ENCODE measurements around the gene HES7.
A peak's percentile ranks its signal among the peaks of the same experiment; 100 is the strongest.
"Not testable (repeated sequence)": the region's sequence is repeated elsewhere in the genome, so short reads cannot be mapped to it uniquely, and the experiment has no call there.

HES7 gene

DNA sequence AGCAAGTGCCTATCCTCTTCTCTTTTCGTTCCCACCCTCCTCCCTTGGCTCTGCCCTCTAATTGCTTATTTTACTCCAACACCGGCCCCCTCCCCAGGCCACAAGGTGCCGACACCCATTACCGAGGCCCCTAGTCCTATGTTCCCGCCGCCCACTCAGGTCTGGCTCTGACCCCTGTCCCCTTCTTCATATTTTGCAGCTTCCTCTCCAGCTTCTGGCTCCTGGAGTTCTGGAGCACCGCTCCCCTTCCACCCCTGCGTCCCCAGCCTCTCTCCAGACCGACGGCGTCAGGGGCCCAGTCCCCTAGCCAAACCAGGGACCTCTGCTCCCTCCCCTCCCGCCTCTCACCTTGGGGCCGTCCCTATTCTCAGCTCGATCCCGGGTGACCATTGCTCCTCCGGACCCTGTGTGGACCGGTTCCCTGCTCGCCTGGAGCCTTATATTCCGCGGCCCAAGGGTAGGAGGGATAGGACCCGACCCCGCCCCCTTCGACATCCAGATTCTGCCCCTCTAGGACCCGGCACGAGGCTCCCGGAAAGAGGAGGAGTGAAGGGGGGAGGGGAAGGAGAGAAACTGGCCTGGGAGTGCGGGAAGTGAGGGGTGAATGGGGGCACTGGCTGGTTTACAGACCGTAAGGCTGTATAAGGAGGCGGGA lies at the start of gene HES7:
Gene HES7 (minus strand): TSS at position 412 of the 655 bp plus-strand sequence. CDS start 22 bp downstream, at position 390.
- no peak for DNase-seq

DNA sequence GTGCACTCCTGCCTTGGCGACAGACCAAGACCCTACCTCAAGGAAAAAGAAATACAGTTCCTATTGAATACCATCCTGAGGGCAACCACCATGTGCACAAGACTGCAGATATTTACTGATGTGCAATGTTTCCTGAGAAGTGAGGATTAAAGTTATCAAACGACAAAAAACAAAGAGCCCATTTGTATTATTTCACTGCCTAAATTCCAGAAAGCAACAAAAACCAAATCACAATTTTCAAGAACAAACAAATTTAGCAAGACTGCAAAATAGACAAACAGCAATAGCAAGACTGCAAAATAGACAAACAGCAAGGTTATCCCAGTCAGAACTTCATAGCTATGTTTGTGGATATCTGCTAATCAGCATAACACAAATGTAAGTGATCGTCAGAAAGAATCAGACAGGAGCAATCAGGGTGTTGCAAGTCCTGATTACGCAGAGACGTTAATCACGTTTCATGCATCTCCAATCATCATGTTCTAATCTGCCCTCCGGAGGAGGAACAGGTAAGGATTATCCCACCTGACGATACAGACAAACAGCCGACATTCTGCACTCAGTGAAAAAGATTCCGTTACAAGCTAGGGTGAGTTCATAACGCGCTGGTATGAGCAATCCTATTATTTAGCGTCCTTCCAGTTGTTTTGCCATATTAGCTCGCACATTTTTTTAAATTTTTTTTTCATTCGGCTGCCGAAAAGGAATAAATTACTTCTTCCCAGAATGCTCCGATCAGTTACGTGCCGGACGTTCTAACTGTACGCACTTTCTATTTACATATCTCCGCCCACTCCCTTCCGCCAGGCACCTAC lies 49.4 kb upstream of the HES7 start:
- DNase-seq: peak; percentile 95

DNA sequence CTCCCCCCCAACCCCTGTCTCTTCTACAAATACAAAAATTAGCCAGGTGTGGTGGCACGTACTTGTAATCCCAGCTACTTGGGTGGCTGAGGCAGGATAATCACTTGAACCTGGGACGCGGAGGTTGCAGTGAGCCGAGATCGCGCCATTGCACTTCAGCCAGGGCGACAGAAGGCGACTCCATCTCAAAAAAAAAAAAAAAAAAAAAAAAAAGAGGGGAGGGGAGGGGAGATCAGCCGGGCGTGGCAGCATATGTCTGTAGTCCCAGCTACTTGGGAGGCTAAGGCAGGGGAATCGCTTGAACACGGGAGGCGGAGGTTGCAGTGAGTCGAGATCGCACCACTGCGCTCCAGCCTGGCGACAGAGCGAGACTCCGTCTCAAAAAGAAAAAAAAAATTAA lies 46.3 kb upstream of the HES7 start:
- DNase-seq: not testable (repeated sequence)

DNA sequence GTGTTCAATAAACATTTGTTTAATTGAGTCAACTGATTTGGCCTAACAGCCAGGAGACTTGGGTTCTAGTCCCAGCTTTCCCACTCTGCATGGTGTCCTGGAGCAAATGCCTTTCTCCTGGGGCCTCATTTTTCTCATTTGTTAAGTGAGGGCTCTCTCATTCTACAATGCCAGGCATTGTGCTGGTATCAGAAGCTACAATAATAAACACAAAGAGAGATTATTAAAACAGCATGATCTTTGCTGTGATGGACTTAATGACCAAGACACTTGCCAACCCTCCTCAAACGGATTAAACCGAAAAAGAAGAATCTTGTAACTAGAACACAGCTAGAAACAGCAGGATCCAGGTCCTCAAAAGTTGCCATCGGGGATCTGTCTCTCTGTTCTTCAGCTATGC lies 43.6 kb upstream of the HES7 start:
- no peak for DNase-seq

DNA sequence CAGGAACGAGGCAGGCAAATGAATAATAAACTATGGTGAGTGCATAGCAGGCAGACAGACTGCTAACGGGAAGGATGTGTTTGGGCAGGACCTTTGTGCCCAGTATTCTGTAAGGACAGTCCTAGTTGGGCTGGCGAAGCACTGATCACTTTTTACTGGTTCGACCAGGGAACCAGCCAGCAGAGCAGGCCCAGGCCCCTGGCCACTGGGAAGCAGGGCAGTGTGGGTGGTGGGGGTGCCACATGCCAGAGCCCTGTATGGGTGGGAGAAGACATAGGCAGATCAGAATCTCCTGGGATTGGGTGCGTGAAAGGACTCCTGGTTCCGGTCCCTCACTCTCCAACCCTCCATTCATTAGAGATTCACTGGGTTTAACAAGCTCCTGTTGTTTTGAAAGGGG lies 42.8 kb upstream of the HES7 start:
- no peak for DNase-seq

DNA sequence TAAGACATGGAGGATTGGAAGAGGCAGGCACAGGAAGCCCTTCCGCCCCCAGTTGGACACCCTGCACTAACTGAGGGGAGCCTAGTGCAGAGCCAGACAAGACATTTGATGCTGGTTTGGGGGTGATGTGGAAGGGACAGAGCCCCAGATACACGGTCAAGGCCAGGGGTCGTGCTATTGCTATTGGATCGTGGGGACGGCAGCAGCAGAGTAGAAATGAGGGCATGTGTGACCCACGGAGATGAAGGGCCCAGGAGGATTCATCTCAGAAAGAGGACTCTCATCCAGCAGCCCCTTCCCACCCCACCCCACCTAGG lies 40.9 kb upstream of the HES7 start:
- no peak for DNase-seq

DNA sequence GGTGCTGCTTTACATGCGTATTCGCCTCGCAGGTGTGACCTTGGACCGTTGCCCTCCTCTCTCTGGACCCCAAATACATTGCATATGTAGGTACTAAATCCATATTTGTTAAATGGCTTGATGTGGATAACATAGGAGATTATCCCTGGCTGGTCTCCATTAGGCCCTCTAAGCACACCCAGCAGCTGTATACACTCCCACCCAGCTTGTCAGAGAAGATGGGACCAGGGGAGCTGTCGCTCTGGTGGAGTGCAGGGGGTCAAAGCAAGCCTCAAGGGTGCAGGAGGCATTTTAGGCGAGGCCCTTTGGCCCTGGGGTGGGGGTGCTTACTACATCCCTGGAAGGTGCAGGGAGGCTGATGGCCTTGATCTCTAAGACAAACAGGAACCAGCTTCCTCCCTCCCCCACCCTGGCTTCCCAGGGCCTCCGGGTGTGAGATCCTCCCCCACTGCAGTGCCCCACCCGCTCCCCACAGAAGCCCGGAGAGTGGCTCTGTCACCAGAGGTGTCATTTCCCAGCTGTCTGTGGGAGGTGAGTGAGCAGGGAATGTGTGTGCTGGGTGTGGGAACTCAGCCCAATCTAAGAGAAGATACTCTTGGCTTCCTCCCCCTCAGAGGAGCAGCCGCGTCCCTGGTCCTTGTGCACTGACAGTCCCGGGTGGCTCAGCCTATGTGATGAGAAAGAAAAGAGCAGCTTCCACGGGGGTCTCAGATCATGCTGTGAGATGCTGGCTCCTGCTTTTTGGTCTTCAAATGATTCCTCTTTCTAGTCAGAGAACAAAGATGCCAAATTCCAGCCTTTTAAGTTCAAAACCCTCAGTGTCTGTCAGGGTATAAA lies 40.3 kb upstream of the HES7 start:
- peak; percentile 28 for DNase-seq

DNA sequence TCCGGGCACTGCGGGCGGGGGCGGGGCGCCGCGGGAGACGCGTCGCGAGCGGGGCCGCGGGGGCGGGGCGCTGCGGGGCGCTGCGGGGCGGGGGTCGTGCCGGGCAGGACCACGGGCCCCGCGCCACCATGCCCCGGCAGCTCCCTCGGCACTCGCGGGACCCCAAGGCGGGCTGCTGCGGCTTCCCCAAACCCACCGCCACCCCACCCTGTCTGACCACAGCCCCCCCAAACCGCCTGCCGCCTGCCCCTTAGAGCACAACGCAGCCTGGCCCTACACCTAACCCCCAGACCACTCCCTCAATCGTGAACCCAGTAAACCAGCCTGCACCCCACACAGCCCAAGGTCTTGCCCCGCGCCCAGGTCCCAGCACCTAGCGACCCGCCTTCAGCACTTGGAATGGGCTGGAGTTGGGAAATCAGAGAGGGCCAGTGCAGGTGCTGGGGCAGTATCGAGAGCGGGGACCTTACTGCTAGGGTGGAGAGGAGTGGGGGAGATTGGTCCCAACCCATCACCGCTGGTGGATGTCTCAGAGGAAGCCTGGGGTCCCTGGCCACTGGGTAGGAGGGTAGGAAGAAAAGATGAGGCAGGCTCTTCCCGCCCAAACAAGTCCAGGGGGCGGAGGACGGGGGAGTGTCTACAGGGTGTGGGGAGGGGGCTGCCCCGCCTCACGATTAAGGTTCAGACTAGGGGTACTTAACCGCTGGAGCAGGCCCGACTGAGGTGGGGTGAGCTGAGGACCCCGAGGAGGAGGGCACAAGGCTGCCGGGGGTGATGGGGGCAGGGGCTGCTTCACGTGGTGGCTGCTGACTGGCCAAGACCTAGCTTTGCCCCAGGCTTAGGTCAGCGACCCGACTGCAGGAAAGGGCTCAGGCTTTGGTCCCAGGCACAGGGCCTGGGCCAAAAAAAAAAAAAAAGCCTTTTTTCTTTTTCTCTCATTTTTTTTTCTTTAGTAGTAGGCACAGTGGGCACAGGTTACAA lies 39.4 kb upstream of the HES7 start:
- peak; percentile 53 for DNase-seq

DNA sequence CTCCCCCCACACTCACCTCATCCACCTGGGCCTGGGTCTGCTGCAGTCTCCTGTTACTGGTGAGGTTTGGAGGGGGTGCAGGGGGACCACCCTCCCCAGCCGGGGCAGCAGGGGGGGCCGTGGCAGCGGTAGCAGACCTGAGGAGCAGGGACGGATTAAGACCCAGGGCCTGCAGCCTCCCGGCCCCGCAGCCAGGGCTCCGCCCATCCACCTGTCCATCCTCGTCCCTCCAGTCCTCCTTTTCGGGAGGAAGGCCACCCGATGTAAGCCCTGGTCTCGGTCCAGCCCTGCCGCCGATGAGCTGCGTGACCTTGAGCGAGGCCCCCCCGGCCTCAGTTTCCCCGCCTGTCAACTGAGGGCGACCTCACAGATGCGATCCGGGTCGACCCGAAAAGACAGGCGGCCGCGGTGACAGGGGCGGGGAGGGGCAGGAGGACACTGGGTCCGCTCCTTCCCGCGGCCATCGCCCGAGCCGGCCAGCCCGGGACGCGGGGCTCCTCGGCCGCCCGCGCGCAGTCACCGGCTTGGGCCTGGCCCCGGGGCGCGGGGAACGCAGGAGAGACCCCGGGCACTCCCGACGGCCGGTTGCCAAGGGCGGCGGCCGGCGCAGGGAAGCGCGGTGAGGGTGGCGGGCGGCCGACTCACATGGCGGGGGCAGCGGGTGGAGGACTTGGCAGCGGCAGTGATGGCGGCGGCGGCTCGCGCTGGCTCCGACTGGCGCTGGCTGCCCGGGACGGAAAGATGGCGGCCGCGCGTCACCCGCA lies 38.5 kb upstream of the HES7 start, which contains the start of gene VAMP2:
Gene VAMP2 (minus strand): TSS at position 716 of the 764 bp plus-strand sequence. CDS start 69 bp downstream, at position 647.
- peak; percentile 70 for DNase-seq

DNA sequence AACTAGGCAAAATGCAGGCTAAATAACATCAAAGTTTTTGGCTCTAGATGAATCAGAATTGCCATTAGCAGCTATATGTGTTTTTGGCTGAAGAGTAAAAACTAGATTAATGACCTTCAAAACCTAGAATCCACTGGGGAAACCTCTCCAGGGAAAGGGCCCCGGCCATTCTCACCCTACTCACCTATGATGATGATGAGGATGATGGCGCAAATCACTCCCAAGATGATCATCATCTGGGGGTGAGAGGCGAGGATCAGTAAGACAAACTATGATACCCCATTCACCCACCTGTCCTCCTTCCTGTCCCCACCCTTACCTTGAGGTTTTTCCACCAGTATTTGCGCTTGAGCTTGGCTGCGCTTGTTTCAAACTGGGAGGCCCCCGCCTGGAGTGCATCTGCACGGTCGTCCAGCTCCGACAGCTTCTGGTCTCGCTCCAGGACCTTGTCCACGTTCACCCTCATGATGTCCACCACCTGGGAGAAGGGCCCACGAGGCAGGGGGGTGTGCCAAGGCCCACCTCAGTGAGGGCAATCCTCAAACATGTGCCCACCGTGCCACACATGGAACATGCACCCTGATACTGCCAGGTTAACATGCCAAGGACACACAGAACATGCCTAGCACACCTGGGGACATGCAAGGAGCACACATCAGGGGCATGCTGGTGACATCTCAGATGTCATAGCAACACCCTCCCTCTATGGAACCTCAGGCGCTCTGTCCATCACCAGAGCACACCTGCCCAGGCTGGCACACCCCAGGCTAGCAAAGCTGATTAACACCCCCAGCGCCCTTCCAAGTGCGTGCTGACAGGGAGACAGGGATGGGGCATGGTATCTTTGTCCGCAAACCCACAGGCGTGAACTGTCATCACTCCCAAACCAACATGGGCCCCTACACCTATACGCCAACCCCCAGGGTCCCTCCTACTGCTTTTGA lies 37.7 kb upstream of the HES7 start:
- no peak for DNase-seq

DNA sequence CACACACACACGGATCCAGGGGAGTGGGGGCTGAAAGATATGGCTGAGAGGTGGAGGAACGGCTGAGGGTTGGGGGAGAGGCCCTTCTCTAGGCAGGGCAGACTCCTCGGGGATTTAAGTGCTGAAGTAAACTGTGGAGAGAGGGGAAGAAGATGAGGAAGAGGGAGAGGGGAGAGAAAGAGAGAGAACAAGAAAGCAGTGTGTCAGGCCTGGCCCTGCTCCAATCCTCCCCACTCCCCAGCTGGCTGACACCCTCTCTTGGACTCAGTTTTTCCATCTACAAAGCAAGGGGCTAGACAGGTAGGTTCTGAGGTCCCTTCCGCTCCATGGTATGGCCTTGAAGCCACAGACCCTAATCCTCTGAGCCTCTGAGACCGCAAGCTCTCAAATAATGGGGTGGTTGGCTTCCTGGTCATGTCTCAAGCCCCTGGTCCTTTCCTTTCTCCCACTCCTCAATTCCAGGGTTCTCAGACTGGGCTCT lies 36.9 kb upstream of the HES7 start:
- DNase-seq: no peak

DNA sequence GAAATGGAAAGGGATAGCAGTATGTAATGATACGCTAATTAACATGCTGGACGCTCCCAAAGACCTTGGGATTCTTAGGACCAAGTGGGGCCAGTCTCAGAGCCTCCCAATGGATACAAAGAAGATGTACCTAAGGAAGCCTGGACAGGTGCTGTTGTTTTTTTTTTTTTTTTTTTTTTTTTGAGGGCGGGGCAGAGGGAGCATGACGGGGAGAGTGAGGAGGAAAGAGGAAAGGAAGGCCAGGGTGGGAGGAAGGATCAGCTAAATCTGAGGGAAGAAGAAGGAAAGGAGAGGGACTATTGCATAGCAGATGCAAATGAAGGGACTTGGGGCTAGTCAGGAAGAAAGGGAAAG lies 36.3 kb upstream of the HES7 start:
- no peak for DNase-seq

DNA sequence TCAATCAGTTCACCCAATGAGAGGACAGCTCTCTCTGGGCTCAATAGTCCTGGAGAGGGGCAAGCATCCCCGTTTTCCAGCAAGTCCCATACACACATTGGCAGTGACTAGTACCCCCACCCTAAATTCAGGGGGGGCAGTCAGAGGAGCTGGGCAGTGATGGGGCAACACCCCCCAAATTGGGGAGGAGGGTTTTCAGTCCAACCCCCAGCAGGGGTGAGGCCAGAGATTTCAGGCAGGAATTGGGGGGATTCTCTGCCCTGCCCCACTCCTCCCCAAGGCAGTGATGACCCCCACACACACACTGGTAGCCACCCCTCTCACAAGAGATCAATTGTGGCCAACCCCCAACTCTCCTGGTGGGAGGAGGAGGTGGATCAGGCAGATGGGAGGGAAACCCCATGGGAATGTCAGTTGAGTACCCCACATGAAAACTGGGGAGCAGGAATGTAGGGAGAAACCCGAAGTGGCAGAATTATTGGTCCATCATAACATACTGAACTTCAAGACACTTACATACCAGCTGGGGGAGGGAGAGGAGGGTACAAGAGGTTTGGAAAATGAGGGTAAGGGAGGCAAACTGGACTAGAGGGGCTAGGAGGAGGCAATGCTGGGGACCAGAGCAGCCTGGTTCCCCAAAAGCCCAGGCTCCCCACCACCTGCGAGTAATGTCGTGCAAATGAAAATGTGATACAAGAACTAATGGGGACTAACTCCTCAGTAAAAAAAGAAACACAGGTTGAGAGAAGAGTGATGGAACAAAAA lies 35.7 kb upstream of the HES7 start:
- no peak for DNase-seq

DNA sequence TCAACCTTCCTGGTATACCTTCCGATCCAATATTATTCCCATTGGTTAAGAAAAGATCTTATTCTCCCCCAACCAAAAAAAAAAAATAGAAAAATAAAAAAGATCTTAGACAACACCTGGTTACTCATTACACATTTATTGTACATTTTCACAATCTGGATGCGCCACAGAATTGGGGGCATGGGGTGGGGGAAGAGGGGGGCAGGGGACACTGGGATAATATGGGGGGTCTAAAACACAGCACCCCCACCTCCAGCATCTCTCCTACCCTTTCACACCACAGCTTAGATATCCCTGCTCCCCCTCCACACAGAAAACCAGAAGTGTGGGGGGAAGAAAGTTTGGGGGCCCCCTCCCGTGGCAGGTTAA lies 35.1 kb upstream of the HES7 start:
- DNase-seq: no peak

DNA sequence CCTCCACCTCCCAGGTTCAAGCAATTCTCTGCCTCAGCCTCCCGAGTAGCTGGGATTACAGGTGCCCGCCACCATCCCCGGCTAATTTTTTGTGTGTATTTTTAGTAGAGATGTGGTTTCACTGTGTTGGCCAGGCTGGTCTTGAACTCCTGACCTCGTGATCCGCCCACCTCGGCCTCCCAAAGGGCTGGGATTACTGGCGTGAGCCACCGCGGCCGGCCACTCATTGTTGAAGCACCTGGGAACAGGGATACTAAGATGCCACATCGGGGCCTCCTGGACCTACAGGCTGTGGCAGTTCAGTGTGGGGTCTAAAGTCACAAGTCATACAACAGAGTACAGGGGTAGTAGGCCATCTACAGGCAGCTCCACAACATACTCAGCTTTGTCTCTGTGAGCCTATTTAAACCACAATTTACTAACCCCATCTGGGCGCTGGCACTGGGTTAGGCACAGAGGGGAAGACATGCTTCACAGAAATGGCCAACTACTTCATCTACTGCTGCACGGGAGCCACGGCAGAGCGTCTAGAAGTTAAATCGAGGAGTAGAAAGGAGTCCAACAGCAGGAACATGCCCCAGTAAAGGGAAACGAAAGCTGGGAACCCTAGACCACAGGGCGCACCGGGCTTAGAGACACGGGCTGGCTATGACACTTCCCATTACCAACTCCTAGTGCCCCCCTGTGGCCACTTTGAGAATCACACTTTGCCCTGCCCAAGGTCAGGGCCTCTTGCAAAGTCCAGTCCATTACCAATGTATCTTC lies 34.5 kb upstream of the HES7 start:
- DNase-seq: peak; percentile 67

DNA sequence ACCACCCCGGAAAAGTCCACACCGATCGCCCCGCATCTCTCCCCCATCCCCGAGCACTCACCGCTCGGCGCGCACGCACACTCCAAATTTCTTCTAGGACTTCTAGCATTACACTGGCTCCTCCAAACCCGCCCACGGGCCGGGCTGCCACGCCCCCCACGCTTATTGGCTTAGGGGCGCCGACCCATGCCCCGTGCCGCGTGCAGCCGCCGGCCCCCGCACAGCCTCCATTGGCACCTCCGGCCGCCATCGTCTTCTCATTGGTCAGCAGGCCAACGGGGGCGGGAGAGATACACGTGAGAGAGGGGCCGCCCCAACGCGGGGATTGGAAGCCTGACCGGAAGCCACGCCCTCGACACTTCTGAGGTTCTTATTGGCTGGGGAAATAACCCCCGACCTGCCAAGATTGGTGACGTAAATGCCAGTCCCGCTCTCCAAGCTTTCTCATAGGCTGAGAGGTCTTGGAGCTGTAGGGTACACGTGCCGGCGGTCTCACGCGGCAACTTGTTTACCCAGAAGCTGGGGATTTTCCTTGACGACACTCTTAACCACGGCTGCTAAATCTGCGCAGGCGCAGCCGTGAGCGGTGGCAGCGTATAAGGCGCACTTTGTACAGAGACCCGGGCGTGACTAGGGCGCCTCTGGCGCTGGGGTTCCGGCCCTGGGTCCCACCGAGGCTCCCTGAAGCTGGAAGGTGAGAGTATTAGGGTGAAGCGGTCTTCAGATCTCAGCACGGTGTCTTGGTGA lies 32.5 kb upstream of the HES7 start:
- peak; percentile 100 for DNase-seq

DNA sequence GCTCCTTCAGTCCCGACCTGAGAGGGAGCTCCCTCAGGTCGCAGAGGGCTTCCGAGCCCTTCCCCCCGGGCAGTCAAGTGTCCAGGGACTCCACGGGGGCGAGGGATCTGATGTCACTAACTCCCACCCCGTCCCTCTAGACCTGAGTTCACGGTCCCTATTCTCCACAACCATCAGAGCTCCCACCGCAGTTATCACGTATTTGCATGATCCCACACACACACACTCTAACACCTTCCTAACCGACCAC lies 32.0 kb upstream of the HES7 start:
- no peak for DNase-seq

DNA sequence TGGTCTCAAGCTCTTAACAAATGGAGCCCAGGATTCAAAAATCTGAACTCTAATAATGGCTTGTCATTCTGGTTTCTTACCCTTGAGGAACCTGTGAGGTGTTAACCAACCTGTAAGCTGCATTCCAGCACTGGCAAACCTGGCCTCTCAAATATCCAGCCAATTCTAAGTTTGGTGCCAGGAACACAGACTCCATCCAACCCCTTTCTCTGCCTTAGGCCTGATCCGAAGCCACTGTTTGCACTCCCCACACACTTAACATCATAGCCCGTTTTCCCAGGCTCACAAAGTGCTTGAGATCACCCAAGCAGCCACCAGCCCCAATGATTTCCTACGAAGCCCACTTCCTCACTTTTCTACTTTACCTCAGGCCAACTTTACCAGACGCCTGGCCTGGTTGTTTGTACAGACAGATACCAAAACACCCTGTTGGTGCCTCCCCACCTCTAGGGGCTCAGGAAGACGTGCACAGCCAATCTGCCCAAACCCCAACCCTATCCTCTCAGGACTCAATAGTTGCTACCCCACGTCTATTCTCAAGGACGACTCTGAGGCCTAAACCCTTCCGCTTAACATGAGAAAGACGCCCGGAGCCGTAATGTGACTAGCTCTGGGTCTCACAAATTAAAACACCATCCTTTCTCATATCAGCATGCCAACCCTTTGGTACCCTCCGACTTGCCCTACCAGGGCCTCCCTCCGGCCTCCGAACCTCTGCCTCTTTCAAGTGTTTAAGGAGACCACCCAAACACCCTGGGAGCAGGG lies 31.5 kb upstream of the HES7 start:
- DNase-seq: no peak
